HS-27A (cell line): ENCODE data around the gene RBM39.
"Not testable (repeated sequence)": the region's sequence is repeated elsewhere in the genome, so short reads cannot be mapped to it uniquely, and the experiment has no call there.

Experiments
- DNase-seq: peaks from one replicate; pipeline ENCODE4 v3.0.0-alpha.2; 2012; ENCODE audit warnings: low read depth, missing footprints

Gene RBM39

GRCh38 chr20:35741892-35742740 is at the start of gene RBM39:
TSS of gene RBM39 (minus strand) at chr20:35742260. CDS start at chr20:35740874, 1,386 bp downstream.
- DNase-seq, result peak; percentile 100

- peak; percentile 23 for DNase-seq
Measured at GRCh38 chr20:35791821-35792220, 49.8 kb upstream of the RBM39 start.

- no peak for DNase-seq
Measured at GRCh38 chr20:35791097-35791496, 49.0 kb upstream of the RBM39 start.

GRCh38 chr20:35788796-35789195 is 46.7 kb upstream of the RBM39 start:
- DNase-seq, result no peak

DNA sequence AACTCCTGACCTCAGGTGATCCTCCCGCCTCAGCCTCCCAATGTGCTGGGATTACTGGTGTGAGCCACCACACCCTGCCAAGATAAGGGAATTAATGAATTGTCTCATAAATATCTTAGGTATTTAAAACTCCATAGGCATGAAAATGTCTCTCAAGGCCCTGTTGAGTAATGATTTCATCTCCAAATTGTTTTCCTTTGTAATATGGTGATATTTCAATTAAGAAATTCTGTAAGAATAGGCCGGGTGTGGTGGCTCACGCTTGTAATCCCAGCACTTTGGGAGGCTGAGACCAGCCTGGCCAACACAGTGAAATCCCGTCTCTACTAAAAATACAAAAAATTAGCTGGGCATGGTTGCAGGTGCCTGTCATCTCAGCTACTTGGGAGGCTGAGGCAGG is 43.5 kb upstream of the RBM39 start:
- DNase-seq, result not testable (repeated sequence)

DNA sequence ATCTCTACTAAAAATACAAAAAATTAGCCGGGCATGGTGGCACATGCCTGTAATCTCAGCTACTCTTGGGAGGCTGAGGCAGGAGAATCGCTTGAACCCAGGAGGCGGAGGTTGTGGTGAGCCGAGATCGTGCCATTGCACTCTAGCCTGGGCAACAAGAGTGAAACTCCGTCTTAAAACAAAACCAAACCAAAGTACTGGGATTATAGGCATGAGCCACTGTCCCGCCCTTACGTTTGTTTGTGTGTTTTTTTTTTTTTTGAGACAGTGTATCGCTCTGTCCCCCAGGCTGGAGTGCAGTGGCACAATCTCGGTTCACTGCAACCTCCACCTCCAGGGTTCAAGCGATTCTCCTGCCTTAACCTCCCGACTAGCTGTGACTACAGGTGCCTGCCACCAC is 41.8 kb upstream of the RBM39 start:
- not testable (repeated sequence) for DNase-seq

GRCh38 chr20:35776513-35777101 is 34.5 kb upstream of the RBM39 start:
- no peak for DNase-seq

GRCh38 chr20:35774391-35774790 is 32.3 kb upstream of the RBM39 start:
- no peak for DNase-seq

- DNase-seq, result no peak
Measured at GRCh38 chr20:35773154-35773751, 31.2 kb upstream of the RBM39 start.

DNA sequence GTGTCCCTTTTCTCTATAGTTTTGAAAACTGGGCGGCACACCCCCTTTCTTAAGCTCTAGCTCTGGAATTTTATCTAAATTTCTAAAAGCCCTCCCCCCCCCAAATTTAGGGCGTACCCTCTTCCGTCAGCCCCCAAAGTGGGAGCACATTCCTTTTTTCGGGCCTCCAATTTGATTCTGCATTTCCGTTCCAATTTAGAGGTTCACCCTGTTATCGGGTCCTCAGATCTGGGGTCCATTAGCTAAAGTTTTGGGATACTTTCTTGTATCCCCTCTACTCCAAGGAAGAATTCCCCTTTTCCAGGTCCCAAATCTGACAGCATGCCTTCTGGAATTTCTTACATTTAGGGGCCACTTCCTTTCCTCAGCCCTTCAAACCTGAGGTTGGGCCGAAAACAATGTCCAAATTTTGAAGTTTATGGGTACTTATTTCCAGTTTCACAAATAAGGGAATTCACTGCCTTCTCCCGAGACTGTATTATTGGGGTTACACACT is 30.6 kb upstream of the RBM39 start:
- DNase-seq, result no peak

- DNase-seq, result peak; percentile 84
Measured at GRCh38 chr20:35771689-35772562, 29.9 kb upstream of the RBM39 start, which contains the start of gene PHF20. TSS of gene PHF20 (plus strand) at chr20:35772015. CDS start at chr20:35801523, 29,508 bp downstream.

GRCh38 chr20:35771367-35771688 is 29.3 kb upstream of the RBM39 start:
- DNase-seq, result no peak

GRCh38 chr20:35768731-35769664 is 26.9 kb upstream of the RBM39 start:
- DNase-seq, result peak; percentile 87

DNA sequence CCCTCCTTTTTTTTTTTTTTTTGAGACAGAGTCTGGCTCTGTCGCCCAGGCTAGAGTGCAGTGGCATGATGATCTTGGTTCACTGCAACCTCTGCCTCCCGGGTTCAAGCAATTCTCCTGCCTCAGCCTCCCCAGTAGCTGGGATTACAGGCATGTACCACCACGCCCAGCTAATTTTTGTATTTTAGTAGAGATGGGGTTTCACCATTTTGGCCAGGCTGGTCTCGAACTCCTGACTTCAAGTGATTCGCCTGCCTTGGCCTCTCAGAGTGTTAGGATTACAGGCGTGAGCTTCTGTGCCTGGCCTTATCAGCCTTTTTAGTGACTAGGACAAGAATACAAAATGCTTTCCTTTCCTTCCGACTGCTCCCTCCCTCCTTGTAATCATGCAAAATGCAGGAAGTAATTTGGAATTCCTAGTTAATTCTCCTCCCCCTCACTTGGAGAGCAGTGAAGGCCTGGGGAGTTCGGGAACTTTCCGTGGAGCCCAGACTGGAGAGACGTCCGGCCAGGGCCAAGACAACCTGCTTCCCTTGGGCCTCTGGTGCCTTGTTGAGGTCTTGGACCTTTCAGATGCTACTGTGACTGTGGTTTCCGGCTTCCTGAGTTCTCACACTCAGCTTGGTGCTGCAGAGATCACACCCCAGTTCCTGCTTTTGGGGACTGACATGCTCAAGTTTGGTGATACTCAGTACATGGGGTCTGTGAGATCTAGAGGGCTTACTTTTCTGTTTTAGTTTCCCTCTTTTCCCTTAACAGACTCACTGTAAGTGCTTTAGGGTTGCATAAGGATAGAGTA is 25.8 kb upstream of the RBM39 start:
- no peak for DNase-seq

DNA sequence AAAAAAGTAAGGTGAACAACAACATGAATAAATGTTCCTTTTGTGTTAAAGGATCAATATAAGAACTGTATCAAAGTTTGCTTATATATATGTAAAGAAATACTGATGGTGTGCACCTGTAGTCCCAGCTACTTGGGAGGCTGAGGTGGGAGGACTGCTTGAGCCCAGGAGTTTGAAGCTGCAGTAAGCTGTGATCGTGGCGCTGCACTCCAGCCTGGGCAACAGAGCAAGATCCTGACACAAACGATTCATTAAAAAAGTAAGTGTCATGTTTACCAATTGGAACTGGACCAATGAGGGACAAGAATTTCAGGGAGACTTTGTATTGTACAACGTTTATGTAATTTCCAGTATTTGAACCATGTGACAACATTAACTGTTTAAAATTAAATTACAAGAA is 24.8 kb upstream of the RBM39 start:
- no peak for DNase-seq

DNA sequence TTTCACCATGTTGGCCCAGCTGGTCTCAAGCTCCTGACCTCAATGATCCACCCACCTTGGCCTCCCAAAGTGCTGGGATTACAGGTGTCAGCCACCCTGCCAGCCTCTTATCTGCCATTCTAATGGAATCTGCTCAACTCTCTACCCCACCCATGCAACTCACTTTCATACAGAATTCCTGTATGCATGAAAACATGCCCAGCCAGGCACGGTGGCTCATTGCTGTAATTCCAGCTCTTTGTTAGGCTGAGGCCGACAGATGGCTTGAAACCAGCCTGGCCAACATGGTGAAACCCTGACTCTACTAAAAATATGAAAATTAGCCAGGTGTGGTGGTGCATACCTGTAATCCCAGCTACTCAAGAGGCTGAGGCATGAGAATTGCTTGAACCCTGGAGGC is 22.9 kb upstream of the RBM39 start:
- not testable (repeated sequence) for DNase-seq

- no peak for DNase-seq
Measured at GRCh38 chr20:35762461-35762860, 20.4 kb upstream of the RBM39 start.

DNA sequence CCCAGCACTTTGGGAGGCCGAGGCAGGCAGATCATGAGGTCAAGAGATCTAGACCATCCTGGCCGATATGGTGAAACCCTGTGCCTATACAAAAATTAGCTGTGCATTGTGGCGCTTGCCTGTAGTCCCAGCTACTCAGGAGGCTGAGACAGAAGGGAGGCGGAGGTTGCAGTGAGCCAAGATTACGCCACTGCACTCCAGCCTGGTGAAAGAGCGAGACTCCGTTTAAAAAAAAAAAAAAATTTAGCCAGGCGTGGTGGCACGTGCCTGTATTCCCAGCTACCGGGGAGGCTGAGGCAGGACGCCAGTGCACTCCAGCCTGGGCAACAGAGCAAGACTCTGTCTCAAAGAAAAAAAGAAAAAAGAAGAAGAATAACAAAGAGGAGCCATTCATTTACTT is 19.5 kb upstream of the RBM39 start:
- DNase-seq, result not testable (repeated sequence)

GRCh38 chr20:35757098-35757705 is 15.1 kb upstream of the RBM39 start:
- DNase-seq, result no peak

GRCh38 chr20:35756404-35756803 is 14.3 kb upstream of the RBM39 start:
- DNase-seq, result no peak
